ENCODE data around the gene TAS2R60. TPM values are rescaled to one million over a fixed set of nuclear protein-coding genes. Genes with fewer than 3 reads are reported as not detected.
A peak's percentile ranks its signal among the peaks of the same experiment; 100 is the strongest.

Gene TAS2R60
- total RNA-seq, 2 donors from 2014 or later = not detected

- no peaks in the 10 kb centered on the region for H3K9me3 Mint-ChIP-seq
- DNase-seq (ENCODE audit: low spot score) (no peak), ATAC-seq (peak in 1 of 2 donors; percentile 43)
- H3K36me3 Mint-ChIP-seq = no peaks in the 10 kb centered on the region
- peaks cover 20 to 27% of the 10 kb centered on the region in 2 donors for H3K27me3 Mint-ChIP-seq
- H3K27ac Mint-ChIP-seq = no peak overlapping the region
- no peak overlapping the region for H3K4me3 Mint-ChIP-seq
- H3K4me1 Mint-ChIP-seq (ENCODE audit: low read depth in 2 of 2) = peaks cover 0 to 2% of the 10 kb centered on the region in 2 donors
Observed at GRCh38 chr7:143437578-143437977, 5.7 kb upstream of the TAS2R60 start.

GRCh38 chr7:143439866-143440265, 3.4 kb upstream of the TAS2R60 start:
- no peaks in the 10 kb centered on the region for H3K9me3 Mint-ChIP-seq
- no peak overlapping the region for H3K4me3 Mint-ChIP-seq
- H3K27ac Mint-ChIP-seq = no peak overlapping the region
- peaks cover 16 to 19% of the 10 kb centered on the region in 2 donors for H3K27me3 Mint-ChIP-seq
- H3K4me1 Mint-ChIP-seq (ENCODE audit: low read depth in 2 of 2) = peaks cover 0 to 2% of the 10 kb centered on the region in 2 donors
- no peaks in the 10 kb centered on the region for H3K36me3 Mint-ChIP-seq
- no peak for ATAC-seq
- DNase-seq (ENCODE audit: low spot score) = no peak

- ATAC-seq = no peak
- H3K36me3 Mint-ChIP-seq = no peaks in the 10 kb centered on the region
- H3K27ac Mint-ChIP-seq = no peak overlapping the region
- no peak for DNase-seq (ENCODE audit: low spot score)
- H3K9me3 Mint-ChIP-seq = no peaks in the 10 kb centered on the region
- peaks cover 6 to 13% of the 10 kb centered on the region in 2 donors for H3K27me3 Mint-ChIP-seq
- no peaks in the 10 kb centered on the region for H3K4me1 Mint-ChIP-seq (ENCODE audit: low read depth in 2 of 2)
- no peak overlapping the region for H3K4me3 Mint-ChIP-seq
Observed at GRCh38 chr7:143444063-143444782, 970 bp downstream of the TAS2R60 start.

- DNase-seq (ENCODE audit: low spot score) (no peak), ATAC-seq (no peak)
- Mint-ChIP-seq H3K27ac (no peak overlapping the region), H3K4me1 (ENCODE audit: low read depth in 2 of 2) (no peaks in the 10 kb centered on the region), H3K27me3 (peaks cover 4 to 13% of the 10 kb centered on the region in 2 donors), H3K36me3 (no peaks in the 10 kb centered on the region), H3K9me3 (no peaks in the 10 kb centered on the region), H3K4me3 (no peak overlapping the region)
Observed at GRCh38 chr7:143444785-143445184, 1.5 kb downstream of the TAS2R60 start.

- no peak for DNase-seq (ENCODE audit: low spot score)
- no peaks in the 10 kb centered on the region for H3K27me3 Mint-ChIP-seq
- no peaks in the 10 kb centered on the region for H3K4me1 Mint-ChIP-seq (ENCODE audit: low read depth in 2 of 2)
- H3K4me3 Mint-ChIP-seq = no peak overlapping the region
- no peak overlapping the region for H3K27ac Mint-ChIP-seq
- H3K9me3 Mint-ChIP-seq = no peaks in the 10 kb centered on the region
- no peaks in the 10 kb centered on the region for H3K36me3 Mint-ChIP-seq
- ATAC-seq = no peak
Observed at GRCh38 chr7:143447466-143447865, 4.2 kb downstream of the TAS2R60 start.

GRCh38 chr7:143448429-143448828, 5.2 kb downstream of the TAS2R60 start:
- H3K27me3 Mint-ChIP-seq = no peaks in the 10 kb centered on the region

GRCh38 chr7:143449793-143450192, 6.5 kb downstream of the TAS2R60 start:
- Mint-ChIP-seq H3K27me3 (peaks cover 5 to 13% of the 10 kb centered on the region in 2 donors), H3K9me3 (no peaks in the 10 kb centered on the region), H3K4me3 (no peak overlapping the region), H3K36me3 (no peaks in the 10 kb centered on the region), H3K4me1 (ENCODE audit: low read depth in 2 of 2) (no peaks in the 10 kb centered on the region), H3K27ac (no peak overlapping the region)
- DNase-seq (ENCODE audit: low spot score) = no peak
- ATAC-seq = no peak

More at GRCh38 chr7:143448429-143448828, 5.2 kb downstream of the TAS2R60 start:
- DNase-seq (ENCODE audit: low spot score) = no peak
- Mint-ChIP-seq H3K27ac (no peak overlapping the region), H3K9me3 (no peaks in the 10 kb centered on the region), H3K36me3 (no peaks in the 10 kb centered on the region), H3K4me1 (ENCODE audit: low read depth in 2 of 2) (no peaks in the 10 kb centered on the region), H3K4me3 (no peak overlapping the region)
- ATAC-seq = no peak

GRCh38 chr7:143451122-143451521, 7.9 kb downstream of the TAS2R60 start:
- H3K27ac Mint-ChIP-seq = no peak overlapping the region
- DNase-seq (ENCODE audit: low spot score) = no peak
- H3K4me3 Mint-ChIP-seq = no peak overlapping the region
- no peaks in the 10 kb centered on the region for H3K4me1 Mint-ChIP-seq (ENCODE audit: low read depth in 2 of 2)
- no peaks in the 10 kb centered on the region for H3K9me3 Mint-ChIP-seq
- no peak for ATAC-seq
- H3K27me3 Mint-ChIP-seq = peaks cover 5 to 25% of the 10 kb centered on the region in 2 donors
- H3K36me3 Mint-ChIP-seq = no peaks in the 10 kb centered on the region

GRCh38 chr7:143451746-143452145, 8.5 kb downstream of the TAS2R60 start:
- H3K9me3 Mint-ChIP-seq = no peaks in the 10 kb centered on the region
- ATAC-seq = no peak
- H3K4me3 Mint-ChIP-seq = no peak overlapping the region
- H3K27me3 Mint-ChIP-seq = peaks cover 7 to 31% of the 10 kb centered on the region in 2 donors
- H3K36me3 Mint-ChIP-seq = no peaks in the 10 kb centered on the region
- H3K4me1 Mint-ChIP-seq (ENCODE audit: low read depth in 2 of 2) = no peaks in the 10 kb centered on the region
- no peak overlapping the region for H3K27ac Mint-ChIP-seq
- no peak for DNase-seq (ENCODE audit: low spot score)

GRCh38 chr7:143452495-143452894, 9.2 kb downstream of the TAS2R60 start:
- no peaks in the 10 kb centered on the region for H3K4me1 Mint-ChIP-seq (ENCODE audit: low read depth in 2 of 2)
- ATAC-seq (no peak), DNase-seq (ENCODE audit: low spot score) (no peak)

GRCh38 chr7:143454091-143454680, 10.9 kb downstream of the TAS2R60 start:
- peaks cover 13 to 47% of the 10 kb centered on the region in 2 donors for H3K27me3 Mint-ChIP-seq
- H3K36me3 Mint-ChIP-seq = no peaks in the 10 kb centered on the region
- H3K4me1 Mint-ChIP-seq (ENCODE audit: low read depth in 2 of 2) = no peaks in the 10 kb centered on the region
- no peak overlapping the region for H3K4me3 Mint-ChIP-seq
- DNase-seq (ENCODE audit: low spot score) (no peak), ATAC-seq (no peak)
- H3K9me3 Mint-ChIP-seq = no peaks in the 10 kb centered on the region
- no peak overlapping the region for H3K27ac Mint-ChIP-seq

More at GRCh38 chr7:143452495-143452894, 9.2 kb downstream of the TAS2R60 start:
- H3K27ac Mint-ChIP-seq = no peak overlapping the region
- peaks cover 7 to 38% of the 10 kb centered on the region in 2 donors for H3K27me3 Mint-ChIP-seq
- no peak overlapping the region for H3K4me3 Mint-ChIP-seq
- no peaks in the 10 kb centered on the region for H3K9me3 Mint-ChIP-seq
- no peaks in the 10 kb centered on the region for H3K36me3 Mint-ChIP-seq

- DNase-seq (ENCODE audit: low spot score) (no peak), ATAC-seq (no peak)
- no peak overlapping the region for H3K27ac Mint-ChIP-seq
- no peaks in the 10 kb centered on the region for H3K36me3 Mint-ChIP-seq
- H3K27me3 Mint-ChIP-seq = peaks cover 13 to 50% of the 10 kb centered on the region in 2 donors
- H3K4me1 Mint-ChIP-seq (ENCODE audit: low read depth in 2 of 2) = no peaks in the 10 kb centered on the region
- no peaks in the 10 kb centered on the region for H3K9me3 Mint-ChIP-seq
- H3K4me3 Mint-ChIP-seq = no peak overlapping the region
Observed at GRCh38 chr7:143455491-143455890, 12.2 kb downstream of the TAS2R60 start.

GRCh38 chr7:143455942-143456341, 12.7 kb downstream of the TAS2R60 start:
- DNase-seq (ENCODE audit: low spot score) = no peak
- H3K36me3 Mint-ChIP-seq = no peaks in the 10 kb centered on the region
- H3K27ac Mint-ChIP-seq = no peak overlapping the region
- no peaks in the 10 kb centered on the region for H3K9me3 Mint-ChIP-seq
- H3K4me3 Mint-ChIP-seq = no peak overlapping the region
- H3K27me3 Mint-ChIP-seq = peaks cover 13 to 54% of the 10 kb centered on the region in 2 donors
- no peak for ATAC-seq
- H3K4me1 Mint-ChIP-seq (ENCODE audit: low read depth in 2 of 2) = no peaks in the 10 kb centered on the region

- no peak for DNase-seq (ENCODE audit: low spot score)
- no peak for ATAC-seq
- no peaks in the 10 kb centered on the region for H3K4me1 Mint-ChIP-seq (ENCODE audit: low read depth in 2 of 2)
- H3K9me3 Mint-ChIP-seq = no peaks in the 10 kb centered on the region
- no peak overlapping the region for H3K4me3 Mint-ChIP-seq
- peaks cover 13 to 56% of the 10 kb centered on the region in 2 donors for H3K27me3 Mint-ChIP-seq
- H3K27ac Mint-ChIP-seq = no peak overlapping the region
- no peaks in the 10 kb centered on the region for H3K36me3 Mint-ChIP-seq
Observed at GRCh38 chr7:143456992-143457793, 13.9 kb downstream of the TAS2R60 start.
